ENCODE data around the gene NPSR1. TPM values are rescaled to one million over a fixed set of nuclear protein-coding genes. Genes with fewer than 3 reads are reported as not detected.

The NPSR1 gene
- total RNA-seq, 1 experiment from 2014 or later, result not detected

DNA sequence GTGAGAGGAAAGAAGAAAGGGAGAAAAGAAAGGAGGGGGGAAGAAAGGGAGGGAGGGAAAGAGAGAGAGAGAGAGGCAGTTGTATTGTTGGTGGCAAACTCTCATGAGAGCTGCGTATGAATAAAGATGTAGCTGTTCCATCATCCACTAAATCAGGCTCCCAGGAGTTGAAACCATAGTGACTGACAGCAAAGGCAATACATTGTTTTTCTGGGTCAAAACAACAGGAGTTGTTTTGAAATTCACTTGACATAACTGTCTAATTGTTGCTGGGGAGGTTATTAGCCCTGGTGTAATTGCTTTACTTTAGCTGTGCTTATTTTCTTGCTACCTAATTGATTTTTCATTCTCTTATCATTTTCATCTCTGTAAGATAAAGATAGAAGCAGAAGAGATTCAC lies 173.4 kb downstream of the NPSR1 start:
- DNase-seq, result no peak
- Histone ChIP-seq H3K27ac (ENCODE audit: insufficient read length, low read depth, low read length) (no peak overlapping the region), H2BK12ac (ENCODE audit: insufficient read length, low read depth, low read length) (no peak overlapping the region), H4K91ac (ENCODE audit: insufficient read length, low read depth, low read length) (no peak overlapping the region), H2AK5ac (ENCODE audit: insufficient read length, low read length) (no peak overlapping the region), H2BK5ac (ENCODE audit: insufficient read length, low read length) (no peak overlapping the region), H3K4me2 (ENCODE audit: insufficient read depth, insufficient read length, low read length) (no peak overlapping the region), H4K20me1 (ENCODE audit: control insufficient read depth, insufficient read depth, insufficient read length) (no peaks in the 10 kb centered on the region), H2BK20ac (ENCODE audit: low read depth, low read length, poor library complexity, severe bottlenecking) (no peak overlapping the region), H3T11ph (ENCODE audit: low read length) (no peak overlapping the region), H2BK15ac (ENCODE audit: low read depth, low read length) (no peak overlapping the region), H3K14ac (ENCODE audit: insufficient read depth, low read length) (no peak overlapping the region), H4K8ac (replicated peaks; ENCODE audit: insufficient read length, low read depth, low read length) (no peak overlapping the region), H4K5ac (ENCODE audit: insufficient read length, low read depth, low read length) (no peak overlapping the region), H3K9me3 (ENCODE audit: control insufficient read depth, low read depth, low read length) (no peaks in the 10 kb centered on the region), H3K23me2 (ENCODE audit: insufficient read length, low read depth, low read length, poor library complexity, severe bottlenecking) (no peaks in the 10 kb centered on the region), H3K27me3 (ENCODE audit: insufficient read depth, low read length) (no peaks in the 10 kb centered on the region), H3K23ac (ENCODE audit: insufficient read length, low read depth, low read length) (no peak overlapping the region), H3K4ac (ENCODE audit: low read depth, low read length) (no peak overlapping the region), H3K79me1 (ENCODE audit: insufficient read depth, low read depth, low read length, poor library complexity, severe bottlenecking) (no peaks in the 10 kb centered on the region), H3K18ac (ENCODE audit: insufficient read length, low read depth, low read length) (no peak overlapping the region), H3K79me2 (ENCODE audit: insufficient read depth, low read length) (no peaks in the 10 kb centered on the region), H3K9ac (ENCODE audit: extremely low read depth, insufficient read length, low read length) (no peak overlapping the region), H2BK120ac (ENCODE audit: low read depth, low read length, poor library complexity, severe bottlenecking) (no peak overlapping the region), H3K56ac (ENCODE audit: insufficient read length, low read depth, low read length) (no peak overlapping the region), H2AFZ (ENCODE audit: low read length) (no peak overlapping the region), H3K4me1 (ENCODE audit: insufficient read depth, low read length) (no peaks in the 10 kb centered on the region)
- no peak overlapping the region for H3K4me3 Mint-ChIP-seq
- no CpG with 5 or more reads among the region's 1 CpG for WGBS (ENCODE audit: extremely low coverage, insufficient read length, low lambda C conversion rate)
- H3K27ac Mint-ChIP-seq, result no peak overlapping the region
- no peaks in the 10 kb centered on the region for H3K4me1 Mint-ChIP-seq
- no peaks in the 10 kb centered on the region for H3K27me3 Mint-ChIP-seq (ENCODE audit: low read depth)
- H3K9me3 Mint-ChIP-seq, result no peaks in the 10 kb centered on the region
- TF ChIP-seq, protein P1, sequence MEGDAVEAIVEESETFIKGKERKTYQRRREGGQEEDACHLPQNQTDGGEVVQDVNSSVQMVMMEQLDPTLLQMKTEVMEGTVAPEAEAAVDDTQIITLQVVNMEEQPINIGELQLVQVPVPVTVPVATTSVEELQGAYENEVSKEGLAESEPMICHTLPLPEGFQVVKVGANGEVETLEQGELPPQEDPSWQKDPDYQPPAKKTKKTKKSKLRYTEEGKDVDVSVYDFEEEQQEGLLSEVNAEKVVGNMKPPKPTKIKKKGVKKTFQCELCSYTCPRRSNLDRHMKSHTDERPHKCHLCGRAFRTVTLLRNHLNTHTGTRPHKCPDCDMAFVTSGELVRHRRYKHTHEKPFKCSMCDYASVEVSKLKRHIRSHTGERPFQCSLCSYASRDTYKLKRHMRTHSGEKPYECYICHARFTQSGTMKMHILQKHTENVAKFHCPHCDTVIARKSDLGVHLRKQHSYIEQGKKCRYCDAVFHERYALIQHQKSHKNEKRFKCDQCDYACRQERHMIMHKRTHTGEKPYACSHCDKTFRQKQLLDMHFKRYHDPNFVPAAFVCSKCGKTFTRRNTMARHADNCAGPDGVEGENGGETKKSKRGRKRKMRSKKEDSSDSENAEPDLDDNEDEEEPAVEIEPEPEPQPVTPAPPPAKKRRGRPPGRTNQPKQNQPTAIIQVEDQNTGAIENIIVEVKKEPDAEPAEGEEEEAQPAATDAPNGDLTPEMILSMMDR (conservative IDR thresholded peaks at IDR 0.05), result no peak
- H3K36me3 Mint-ChIP-seq (ENCODE audit: insufficient read depth in 1 of 3, low read depth in 3 of 3), result no peaks in the 10 kb centered on the region
